GM19328 (cell line): ENCODE measurements around the gene ZYX.
"Not testable (repeated sequence)": the region's sequence is repeated elsewhere in the genome, so short reads cannot be mapped to it uniquely, and the experiment has no call there.

ENCODE experiments used
- ATAC-seq: cut with Tn5 transposase; IDR thresholded peaks from one replicate; pipeline ENCODE4 v1.9.1; 2021; ENCODE audit warnings: mild to moderate bottlenecking, moderate library complexity; ENCODE audit not compliant: unreplicated experiment

Gene ZYX

DNA sequence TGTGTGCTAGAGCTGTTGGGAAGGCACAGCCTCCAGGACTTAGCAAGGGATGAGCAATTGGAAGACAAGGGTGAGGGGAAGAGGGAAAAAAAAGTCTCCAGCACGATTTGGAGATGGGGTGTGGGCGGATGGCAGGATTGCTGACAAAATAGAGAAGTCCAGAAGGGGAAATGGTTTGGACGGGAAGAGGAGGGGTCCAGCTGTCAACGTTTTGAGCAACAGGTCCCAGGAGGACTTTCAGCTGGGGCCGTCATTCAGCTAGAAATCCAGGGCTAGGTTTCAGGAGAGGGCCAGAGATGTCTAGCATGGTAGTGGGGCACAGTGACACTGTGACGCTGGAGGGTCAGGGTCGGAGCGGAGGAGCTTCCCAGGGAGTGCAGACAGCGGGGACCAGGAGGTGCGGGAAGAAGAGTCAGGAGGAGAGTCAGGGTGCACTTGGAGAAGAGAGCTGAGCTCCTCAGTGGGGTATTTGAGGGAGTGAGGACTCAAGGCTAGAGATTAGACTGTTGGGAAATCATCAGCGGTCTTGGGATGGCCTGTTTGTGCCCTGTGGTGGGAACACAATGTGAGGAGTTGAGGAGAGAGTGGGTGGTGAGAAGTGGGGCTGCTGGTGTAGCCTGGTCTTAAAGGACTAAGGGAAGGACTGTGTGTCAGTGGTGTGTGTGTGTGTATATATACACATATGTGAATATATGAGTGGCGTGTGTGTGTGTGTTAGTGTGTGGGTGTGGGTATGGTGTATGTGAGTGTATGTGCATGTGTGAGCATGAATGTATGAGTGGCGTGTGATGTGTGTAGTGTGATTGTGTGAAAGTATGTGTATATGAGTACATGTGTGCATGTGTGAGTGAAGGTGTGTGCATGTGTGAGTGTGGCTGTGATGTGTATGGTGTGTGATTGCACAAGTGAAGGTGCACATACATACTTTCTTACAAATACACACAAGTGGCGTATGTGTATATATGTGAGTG lies 3.8 kb downstream of the ZYX start:
- ATAC-seq = no peak

DNA sequence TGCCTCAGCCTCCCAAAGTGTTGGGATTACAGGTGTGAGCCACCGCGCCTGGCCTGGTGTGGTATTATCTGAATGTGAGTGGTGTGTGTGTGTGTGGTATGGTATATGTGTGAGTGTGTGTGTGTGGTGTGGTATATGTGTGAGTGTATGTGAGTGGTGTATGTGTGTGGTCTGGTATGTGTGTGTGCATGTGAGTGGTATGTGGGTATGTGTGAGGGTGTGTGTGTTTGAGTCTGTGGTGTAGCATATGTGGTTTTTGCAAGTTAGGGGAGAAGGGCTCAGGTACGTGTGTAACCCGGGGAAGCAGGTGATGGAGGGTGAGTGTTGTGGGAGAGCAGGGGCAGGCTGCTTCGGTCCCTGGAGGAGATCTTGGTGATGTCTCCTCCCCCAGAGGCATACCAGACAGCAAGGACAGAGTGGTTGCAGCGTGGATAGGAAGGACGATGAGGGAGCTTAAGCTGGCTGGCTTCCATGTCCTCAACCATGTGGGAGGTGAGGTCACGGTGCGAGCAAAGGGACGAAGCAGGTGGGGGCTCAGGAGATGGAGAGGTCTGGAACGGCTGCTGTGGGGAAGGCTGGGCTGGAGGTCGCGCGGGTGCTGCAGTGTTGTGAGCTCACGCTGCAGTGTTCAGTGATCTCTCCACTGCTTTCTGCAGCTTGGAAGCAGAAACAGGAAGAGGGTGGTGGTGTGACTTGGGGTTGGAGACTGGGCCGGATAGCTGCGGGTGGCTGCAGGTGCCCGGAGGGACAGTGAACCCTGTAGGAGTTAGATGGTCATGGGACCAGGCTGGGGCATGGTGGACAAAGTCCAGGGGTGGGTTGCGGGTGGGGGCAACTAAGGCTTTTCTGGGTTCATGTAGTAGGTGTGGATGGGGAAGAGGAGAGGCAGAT lies 5.0 kb downstream of the ZYX start:
- no peak for ATAC-seq

- no peak for ATAC-seq
Observed at GRCh38 chr7:143387156-143387975, 6.2 kb downstream of the ZYX start.

DNA sequence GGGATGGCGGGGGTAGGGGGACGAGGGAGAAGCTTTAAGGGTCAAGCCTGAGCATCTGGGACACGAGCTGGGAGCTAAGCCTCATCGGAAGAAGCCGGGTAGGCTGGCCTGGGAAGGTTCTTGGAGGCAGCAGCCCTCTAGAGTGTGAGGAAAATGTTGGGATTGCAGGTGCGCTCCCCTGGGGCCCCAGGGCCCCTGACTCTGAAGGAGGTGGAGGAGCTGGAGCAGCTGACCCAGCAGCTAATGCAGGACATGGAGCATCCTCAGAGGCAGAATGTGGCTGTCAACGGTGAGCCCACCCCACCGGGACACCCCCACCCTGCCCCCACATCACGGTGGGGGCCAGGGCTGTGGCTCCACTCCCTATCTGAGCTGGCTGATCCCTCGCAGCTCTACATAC lies 6.9 kb downstream of the ZYX start:
- no peak for ATAC-seq

- no peak for ATAC-seq
Observed at GRCh38 chr7:143388491-143389101, 7.5 kb downstream of the ZYX start.

- no peak for ATAC-seq
Observed at GRCh38 chr7:143389316-143390103, 8.4 kb downstream of the ZYX start.

GRCh38 chr7:143390104-143390772 lies 9.1 kb downstream of the ZYX start:
- ATAC-seq = no peak

DNA sequence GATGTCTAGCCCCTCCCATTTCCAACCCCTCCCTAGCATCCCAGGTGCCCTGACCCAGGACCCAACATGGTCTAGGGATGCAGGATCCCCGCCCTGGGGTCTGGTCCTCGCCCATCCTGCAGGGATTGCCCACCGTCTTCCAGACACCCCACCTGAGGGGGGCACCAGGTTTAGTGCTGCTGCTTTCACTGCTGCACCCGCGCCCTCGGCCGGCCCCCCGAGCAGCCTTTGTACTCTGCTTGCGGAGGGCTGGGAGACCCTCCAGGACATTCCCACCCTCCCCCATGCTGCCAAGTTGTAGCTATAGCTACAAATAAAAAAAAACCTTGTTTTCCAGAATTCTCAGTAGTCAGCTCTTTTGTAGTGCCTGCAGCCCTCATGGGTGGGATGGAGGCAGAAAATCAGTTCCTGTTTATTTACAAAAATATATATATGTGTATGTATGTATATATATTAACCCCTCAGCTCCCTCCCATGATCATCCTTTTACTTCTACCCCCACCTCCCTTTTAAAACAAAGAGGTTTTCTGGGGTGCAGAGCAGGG lies 9.7 kb downstream of the ZYX start:
- ATAC-seq = no peak

GRCh38 chr7:143391462-143392404 lies 10.6 kb downstream of the ZYX start:
- ATAC-seq = no peak

DNA sequence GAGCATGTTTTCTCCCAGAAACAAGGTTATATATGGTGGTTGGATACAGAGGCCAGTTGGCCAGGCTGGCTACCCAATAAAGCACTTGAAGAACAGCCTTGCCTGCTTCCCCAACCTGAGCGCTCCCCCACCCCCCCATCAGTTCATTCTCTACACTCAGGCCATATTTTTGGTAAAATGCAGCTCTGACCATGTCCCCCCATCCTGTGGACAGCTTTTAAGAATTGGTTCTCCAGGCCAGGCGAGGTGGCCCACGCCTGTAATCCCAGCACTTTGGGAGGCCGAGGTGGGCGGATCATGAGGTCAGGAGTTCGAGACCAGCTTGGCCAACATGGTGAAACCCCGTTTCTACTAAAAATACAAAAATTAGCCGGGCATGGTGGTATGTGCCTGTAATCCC lies 11.3 kb downstream of the ZYX start:
- not testable (repeated sequence) for ATAC-seq

DNA sequence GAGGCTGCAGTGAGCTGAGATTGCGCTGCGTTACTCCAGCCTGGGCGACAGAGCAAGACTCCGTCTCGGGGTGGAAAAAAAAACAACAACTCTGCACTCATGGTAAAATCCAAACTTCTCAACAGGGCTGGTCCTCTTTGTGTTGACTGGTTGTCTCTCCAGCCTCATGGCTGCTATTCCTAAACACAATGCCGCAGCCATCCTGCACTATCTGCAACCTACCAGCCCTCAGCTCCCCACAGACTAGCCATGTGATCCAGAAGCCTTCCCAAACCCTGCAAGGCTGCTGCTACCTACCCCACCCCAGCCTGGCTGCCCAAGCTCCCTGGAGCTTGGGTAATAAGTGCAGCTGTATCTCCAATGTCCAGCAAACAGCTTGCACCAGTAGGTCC lies 11.7 kb downstream of the ZYX start:
- no peak for ATAC-seq

DNA sequence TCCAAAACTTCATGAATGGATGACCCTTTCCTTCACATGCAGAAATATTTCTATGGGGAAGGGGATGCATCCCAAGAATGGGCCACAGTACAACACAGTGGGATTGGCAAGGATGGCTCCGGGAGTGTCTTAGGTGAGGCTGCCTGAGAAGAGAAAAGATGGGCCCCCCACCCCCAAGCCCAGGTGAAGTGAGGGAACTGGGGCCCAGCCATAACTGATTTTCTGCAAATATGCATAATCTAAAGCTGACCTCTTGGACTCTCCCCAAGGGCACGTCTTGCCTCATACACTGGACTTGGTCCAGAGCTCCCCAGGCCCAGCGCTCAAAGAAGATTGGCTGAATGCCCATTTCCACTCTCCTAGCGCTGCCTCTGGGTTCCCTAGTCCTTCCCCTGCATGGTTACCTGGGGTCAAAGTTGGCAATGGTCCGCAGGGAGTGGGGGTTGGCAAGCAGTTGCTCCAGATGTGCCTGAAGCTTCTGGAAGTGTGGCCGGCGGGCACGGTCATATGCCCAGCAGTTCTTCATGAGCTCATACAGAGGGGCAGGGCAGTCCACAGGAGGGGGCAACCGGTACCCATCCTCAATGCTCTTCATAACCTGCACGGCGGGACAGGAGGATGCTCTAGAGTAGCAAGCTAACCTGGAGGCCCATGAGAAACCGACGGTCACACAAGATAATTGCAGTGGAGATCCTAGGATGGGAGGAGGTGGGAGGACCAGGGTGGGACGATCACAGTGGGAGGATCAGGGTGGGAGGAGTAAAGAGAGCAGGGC lies 12.3 kb downstream of the ZYX start:
- ATAC-seq = no peak

DNA sequence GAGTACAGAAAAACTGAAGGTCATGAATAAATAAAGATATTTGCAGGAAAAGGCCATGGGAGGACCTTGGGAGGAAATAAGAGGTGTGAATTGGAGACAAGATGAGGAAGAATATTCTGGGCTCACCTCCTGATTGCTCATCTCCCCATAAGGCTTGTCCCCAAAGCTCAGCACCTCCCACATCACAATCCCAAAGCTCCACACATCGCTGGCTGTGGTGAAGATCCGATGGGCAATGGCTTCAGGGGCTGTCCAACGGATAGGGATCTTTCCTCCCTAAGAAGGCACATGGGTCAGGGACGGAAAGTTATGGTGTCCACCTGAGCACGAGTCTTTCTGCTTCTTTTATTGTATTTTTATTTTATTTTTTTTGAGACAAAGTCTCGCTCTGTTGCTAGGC lies 12.9 kb downstream of the ZYX start:
- no peak for ATAC-seq

DNA sequence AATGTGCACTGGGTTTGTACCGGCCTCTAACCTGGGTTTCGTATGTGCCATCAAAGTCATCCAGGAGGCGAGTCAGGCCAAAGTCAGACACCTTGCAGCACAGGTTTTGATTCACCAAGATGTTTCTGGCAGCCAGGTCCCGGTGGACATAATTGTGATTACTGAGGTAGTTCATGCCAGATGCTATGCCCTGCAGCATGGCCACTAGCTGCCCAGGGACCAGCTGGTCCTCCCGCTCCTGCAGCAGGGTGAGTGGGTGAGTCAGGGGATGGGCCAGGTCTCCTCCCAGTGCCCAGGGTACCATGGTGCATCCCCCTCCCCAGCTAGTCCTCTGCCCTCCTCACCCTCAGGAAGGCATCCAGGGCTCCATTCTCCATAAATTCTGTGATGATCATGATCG lies 13.6 kb downstream of the ZYX start:
- ATAC-seq = no peak

- no peak for ATAC-seq
Observed at GRCh38 chr7:143395187-143396149, 14.3 kb downstream of the ZYX start.

DNA sequence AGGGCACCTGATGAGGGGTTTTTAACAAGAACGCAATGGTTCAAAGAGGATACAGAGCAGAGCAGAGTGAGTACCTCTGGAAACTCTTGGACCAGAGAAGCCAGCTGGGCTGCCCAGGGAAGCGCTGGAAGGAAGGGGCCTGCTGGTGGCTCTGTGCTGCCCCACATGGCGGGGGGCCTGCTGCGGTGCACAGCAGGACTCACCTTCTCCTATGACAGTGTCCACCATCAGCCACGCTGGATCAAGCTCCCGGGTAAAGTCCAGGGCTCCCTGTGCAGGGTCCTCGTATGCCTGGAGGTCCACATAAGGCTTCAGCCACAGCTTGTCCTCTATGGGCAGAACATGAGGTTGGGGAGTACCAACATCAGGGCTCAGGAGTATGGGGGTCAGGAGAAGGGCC lies 15.0 kb downstream of the ZYX start:
- no peak for ATAC-seq
